SU-DHL-6 (cell line): ENCODE measurements around the gene MAGEB17.

Experiments
- H2AFZ ChIP-seq: fragments of 200-600 bp; sonication (generic); 2 replicates; pipeline ENCODE4 v1.6.1; 2014; ENCODE audit warnings: low read depth, mild to moderate bottlenecking, moderate library complexity, mixed read lengths, antibody characterized with exemption, low read length; ENCODE audit not compliant: severe bottlenecking
- H3F3A ChIP-seq: fragments of 200-600 bp; shearing (Covaris generic); 2 replicates; pipeline ENCODE4 v1.6.0; 2016; ENCODE audit warnings: antibody characterized with exemption, mild to moderate bottlenecking; ENCODE audit not compliant: insufficient read depth
- H3K27ac ChIP-seq: fragments of 200-600 bp; sonication (generic); 2 replicates; pipeline ENCODE4 v1.5.1; 2016; ENCODE audit warnings: low read depth, mild to moderate bottlenecking, low read length, moderate library complexity, mixed read lengths
- H3K27me3 ChIP-seq: fragments of 200-600 bp; sonication (generic), shearing (Covaris generic); 2 replicates; pipeline ENCODE4 v1.6.0; 2014; ENCODE audit warnings: mild to moderate bottlenecking, low read length
- H3K36me3 ChIP-seq: fragments of 200-600 bp; sonication (generic); 2 replicates; pipeline ENCODE4 v1.6.1; 2014; ENCODE audit warnings: mild to moderate bottlenecking, low read length, mixed read lengths
- H3K4me2 ChIP-seq: fragments of 300-600, 200-600 bp; shearing (Covaris generic), sonication (generic); 2 replicates; pipeline ENCODE4 v1.6.0; 2014; ENCODE audit warnings: low read length, low read depth, mild to moderate bottlenecking; ENCODE audit not compliant: poor library complexity, severe bottlenecking
- H3K4me3 ChIP-seq: fragments of 200-600 bp; sonication (generic); 2 replicates; pipeline ENCODE4 v1.5.1; 2014; ENCODE audit warnings: antibody characterized with exemption, low read length, mild to moderate bottlenecking, mixed read lengths; ENCODE audit not compliant: insufficient read depth, poor library complexity, severe bottlenecking
- H3K79me2 ChIP-seq: fragments of 200-600 bp; sonication (generic); 2 replicates; pipeline ENCODE4 v1.6.1; 2014; ENCODE audit warnings: mild to moderate bottlenecking, low read length, moderate library complexity; ENCODE audit not compliant: insufficient read depth
- H3K9ac ChIP-seq: fragments of 200-600 bp; sonication (generic); 2 replicates; pipeline ENCODE4 v1.7.0; 2014; ENCODE audit warnings: mild to moderate bottlenecking, low read length
- H3K9me2 ChIP-seq: fragments of 200-600 bp; sonication (generic); replicated peaks from 2 replicates; pipeline ENCODE4 v1.6.1; 2014; ENCODE audit warnings: low read length; ENCODE audit not compliant: insufficient read depth
- H3K9me3 ChIP-seq: fragments of 200-600 bp; sonication (generic); 2 replicates; pipeline ENCODE4 v1.6.1; 2014; ENCODE audit warnings: low read length, mixed read lengths; ENCODE audit not compliant: insufficient read depth
- H4K20me1 ChIP-seq: fragments of 200-600 bp; sonication (generic); 2 replicates; pipeline ENCODE4 v1.6.1; 2014; ENCODE audit warnings: low read depth, mild to moderate bottlenecking, antibody characterized with exemption, low read length, moderate library complexity, mixed read lengths
- CTCF ChIP-seq: fragments of 200-600 bp; sonication (generic); IDR thresholded peaks from one replicate; pipeline ENCODE4 v1.5.1; 2017; ENCODE audit warnings: antibody characterized with exemption, mild to moderate bottlenecking, low read length, moderate library complexity; ENCODE audit not compliant: insufficient read depth, poor library complexity, severe bottlenecking
- EZH2phosphoT487 ChIP-seq: fragments of 200-600 bp; sonication (generic), shearing (Covaris generic); conservative IDR thresholded peaks from 2 replicates; pipeline ENCODE4 v1.6.1; 2018; ENCODE audit warnings: mild to moderate bottlenecking, antibody characterized with exemption, low read length, moderate library complexity, mixed read lengths

The MAGEB17 gene

DNA sequence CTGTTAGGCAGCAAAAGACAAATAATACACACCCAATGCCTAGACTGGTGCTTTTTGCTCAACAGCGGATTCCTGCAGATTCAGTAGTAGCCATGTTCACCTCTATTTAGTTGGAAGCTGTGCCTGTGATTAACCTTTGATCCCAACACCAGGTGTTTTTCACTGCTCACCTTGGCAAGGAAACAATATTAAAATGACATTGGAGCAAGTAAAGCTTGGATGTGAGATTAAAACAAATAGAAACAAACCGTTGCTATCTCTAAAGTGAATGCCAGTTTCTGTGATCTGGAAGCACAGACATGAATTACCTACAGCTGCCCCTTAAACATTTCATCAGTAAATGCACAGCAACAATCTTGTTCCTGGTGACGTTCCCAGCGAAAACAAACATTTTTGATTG is 35.7 kb downstream of the MAGEB17 start:
- H3K36me3 ChIP-seq, result no peaks in the 10 kb centered on the region
- no peak overlapping the region for H3K9ac ChIP-seq
- H3K4me3 ChIP-seq, result no peak overlapping the region
- no peaks in the 10 kb centered on the region for H3K9me3 ChIP-seq
- no peak for TF ChIP-seq CTCF
- TF ChIP-seq EZH2phosphoT487, result no peak
- H3F3A ChIP-seq, result no peaks in the 10 kb centered on the region
- H2AFZ ChIP-seq, result no peak overlapping the region
- no peak overlapping the region for H3K27ac ChIP-seq
- H3K27me3 ChIP-seq, result no peaks in the 10 kb centered on the region
- H3K4me2 ChIP-seq, result no peak overlapping the region
- no peaks in the 10 kb centered on the region for H3K79me2 ChIP-seq
- no peaks in the 10 kb centered on the region for H4K20me1 ChIP-seq
- no peaks in the 10 kb centered on the region for H3K9me2 ChIP-seq

DNA sequence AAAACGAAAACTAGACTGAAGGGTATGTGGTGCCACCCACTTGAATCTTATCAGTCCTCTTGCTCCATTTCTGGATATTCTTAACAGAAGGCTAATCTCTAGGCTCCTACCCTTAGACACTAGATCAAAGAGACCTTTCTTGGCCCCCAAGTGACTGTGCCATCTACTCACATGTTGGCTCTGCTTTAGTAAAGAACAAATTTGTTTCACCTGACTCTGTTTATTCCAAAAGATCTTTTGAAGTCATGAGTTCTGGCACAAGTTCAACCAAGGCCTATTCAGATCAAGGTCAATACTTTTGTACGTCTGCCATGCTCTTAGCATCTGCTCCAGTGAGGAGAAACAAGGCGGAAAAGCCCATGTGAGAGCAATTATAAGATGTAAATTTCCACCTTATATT is 37.3 kb downstream of the MAGEB17 start:
- no peaks in the 10 kb centered on the region for H3K9me3 ChIP-seq
- H3K36me3 ChIP-seq, result no peaks in the 10 kb centered on the region
- H3K4me2 ChIP-seq, result no peak overlapping the region
- no peak overlapping the region for H3K27ac ChIP-seq
- no peak overlapping the region for H3K9ac ChIP-seq
- no peaks in the 10 kb centered on the region for H4K20me1 ChIP-seq
- H2AFZ ChIP-seq, result no peak overlapping the region
- H3F3A ChIP-seq, result no peaks in the 10 kb centered on the region
- H3K4me3 ChIP-seq, result no peak overlapping the region
- H3K79me2 ChIP-seq, result no peaks in the 10 kb centered on the region
- no peaks in the 10 kb centered on the region for H3K27me3 ChIP-seq
- no peak for TF ChIP-seq CTCF
- no peak for TF ChIP-seq EZH2phosphoT487
- H3K9me2 ChIP-seq, result no peaks in the 10 kb centered on the region

- TF ChIP-seq CTCF (no peak), EZH2phosphoT487 (no peak)
- Histone ChIP-seq H2AFZ (no peak overlapping the region), H3K27me3 (no peaks in the 10 kb centered on the region), H3K79me2 (no peaks in the 10 kb centered on the region), H3K27ac (no peak overlapping the region), H3F3A (no peaks in the 10 kb centered on the region), H3K36me3 (no peaks in the 10 kb centered on the region), H3K4me3 (no peak overlapping the region), H4K20me1 (no peaks in the 10 kb centered on the region), H3K4me2 (no peak overlapping the region), H3K9me3 (no peaks in the 10 kb centered on the region), H3K9ac (no peak overlapping the region), H3K9me2 (no peaks in the 10 kb centered on the region)
Observed at GRCh38 chrX:16205840-16206239, 38.6 kb downstream of the MAGEB17 start.

GRCh38 chrX:16207634-16208033 is 40.4 kb downstream of the MAGEB17 start:
- no peaks in the 10 kb centered on the region for H4K20me1 ChIP-seq
- no peak overlapping the region for H3K9ac ChIP-seq
- no peak overlapping the region for H2AFZ ChIP-seq
- no peak for TF ChIP-seq EZH2phosphoT487
- no peak for TF ChIP-seq CTCF
- H3K36me3 ChIP-seq, result no peaks in the 10 kb centered on the region
- H3K4me2 ChIP-seq, result no peak overlapping the region
- no peaks in the 10 kb centered on the region for H3K79me2 ChIP-seq
- no peaks in the 10 kb centered on the region for H3K27me3 ChIP-seq
- no peak overlapping the region for H3K27ac ChIP-seq
- H3K9me2 ChIP-seq, result no peaks in the 10 kb centered on the region
- H3F3A ChIP-seq, result no peaks in the 10 kb centered on the region
- H3K4me3 ChIP-seq, result no peak overlapping the region
- no peaks in the 10 kb centered on the region for H3K9me3 ChIP-seq
